ENCODE data around the gene XYLB.
A peak's percentile ranks its signal among the peaks of the same experiment; 100 is the strongest.

Gene XYLB

GRCh38 chr3:38454884-38455638, 108.5 kb downstream of the XYLB start:
- peak; percentile 17 for DNase-seq (ENCODE audit: low spot score)

GRCh38 chr3:38455639-38456430, 109.2 kb downstream of the XYLB start:
- DNase-seq (ENCODE audit: low spot score), result no peak

DNA sequence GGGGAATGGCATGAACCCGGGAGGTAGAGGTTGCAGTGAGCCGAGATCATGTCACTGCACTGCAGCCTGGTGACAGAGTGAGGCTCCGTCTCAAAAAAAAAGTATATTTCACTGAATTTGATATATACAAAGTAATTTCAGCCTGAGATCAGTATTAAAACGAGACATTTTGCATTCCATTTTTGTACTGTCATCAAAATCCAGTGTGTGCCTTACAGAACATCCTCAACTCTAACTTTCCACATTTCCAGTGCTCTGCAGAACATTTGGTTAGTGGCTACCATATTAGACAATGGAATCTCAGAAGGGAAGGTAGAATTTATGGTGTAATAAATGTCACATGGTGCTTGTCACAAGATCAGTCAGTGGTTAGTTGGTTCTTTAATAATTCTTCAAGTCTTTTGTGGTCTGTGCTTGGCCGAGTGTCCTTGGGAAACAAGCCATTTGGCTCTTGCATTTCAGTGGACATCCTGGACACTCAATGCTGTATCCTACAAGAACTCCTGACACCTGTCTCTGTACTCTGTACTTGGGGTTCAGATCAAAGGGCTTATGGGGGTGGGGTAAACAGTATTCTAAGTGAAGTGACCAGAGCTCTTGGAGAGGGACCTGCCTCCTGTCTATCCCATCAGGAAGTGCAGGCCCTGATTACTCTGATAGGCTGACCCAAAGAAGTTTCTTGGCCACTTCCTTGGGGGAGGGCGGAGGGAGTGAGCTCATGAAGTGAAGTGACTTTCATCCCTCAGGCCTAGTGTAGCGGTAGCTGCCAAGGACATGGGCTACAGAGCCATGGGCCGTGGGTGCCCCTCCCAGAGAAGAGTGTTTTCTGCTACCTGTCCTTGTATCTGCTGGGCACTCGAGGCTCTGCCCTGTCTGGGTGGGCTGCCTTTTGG, 110.8 kb downstream of the XYLB start:
- no peak for DNase-seq (ENCODE audit: low spot score)

DNA sequence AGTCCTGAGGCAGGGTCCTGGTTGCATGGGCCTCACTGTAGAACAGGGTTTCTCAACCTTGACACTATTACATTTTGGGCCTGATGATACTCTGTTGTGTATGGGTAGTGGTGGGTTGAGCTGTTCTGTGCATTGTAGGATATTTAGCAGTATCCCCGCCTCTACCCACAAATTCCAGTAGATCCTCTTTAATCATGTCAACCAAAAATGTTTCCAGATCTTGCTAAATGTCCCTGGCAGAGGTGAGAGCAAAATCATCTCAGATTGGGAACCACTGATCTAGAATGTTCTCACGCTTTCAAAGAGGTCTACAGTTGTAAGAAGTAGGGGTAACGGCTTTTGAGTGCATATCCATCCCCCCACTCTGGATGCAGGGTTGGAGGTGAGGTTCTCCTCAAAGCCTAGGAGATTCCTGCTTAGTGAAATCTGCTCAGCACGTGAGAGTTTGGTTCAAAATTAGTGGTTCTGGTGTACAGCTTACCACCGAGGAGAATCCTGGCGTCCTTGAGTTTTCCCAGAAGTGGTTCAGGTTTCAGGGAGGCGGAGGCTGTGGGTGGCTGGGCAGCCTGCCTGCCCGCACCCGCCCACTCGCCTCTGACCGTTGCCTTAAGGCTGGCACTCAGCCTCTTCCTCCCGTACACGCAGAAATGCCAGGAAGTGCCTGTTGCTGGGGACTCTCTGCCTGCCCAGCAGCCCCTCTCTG, 112.4 kb downstream of the XYLB start:
- DNase-seq (ENCODE audit: low spot score), result no peak

GRCh38 chr3:38459499-38460048, 113.0 kb downstream of the XYLB start:
- DNase-seq (ENCODE audit: low spot score), result no peak

GRCh38 chr3:38460377-38461270, 114.0 kb downstream of the XYLB start:
- DNase-seq (ENCODE audit: low spot score), result no peak

Data from CD4-positive, alpha-beta T cell treated with Interleukin-2 at 100 ng/mL for 4 hours (primary cell).